ENCODE data around the gene TXLNA. TPM values are rescaled to one million over a fixed set of nuclear protein-coding genes. Genes with fewer than 3 reads are reported as not detected.

Gene TXLNA
- total and polyA plus RNA-seq, 2 experiments from 2014 or later, result 15.2 to 52.1 TPM

- Histone ChIP-seq H3K4me2 (peak overlapping the region; percentile 99), H2AFZ (peak overlapping the region; percentile 84), H3K4me3 (peak overlapping the region; percentile 66), H3F3A (replicated peaks; ENCODE audit: low read depth) (peaks cover 20% of the 10 kb centered on the region), H3K27ac (ENCODE audit: low read depth) (no peak overlapping the region; the same call in 1 of the 2 replicates), H3K9me2 (ENCODE audit: insufficient read depth) (no peaks in the 10 kb centered on the region), H3K79me2 (replicated peaks; ENCODE audit: insufficient read depth) (peaks cover 7% of the 10 kb centered on the region; the same call in 1 of the 2 replicates), H4K20me1 (replicated peaks; ENCODE audit: insufficient read depth) (no peaks in the 10 kb centered on the region), H3K36me3 (ENCODE audit: insufficient read depth) (no peaks in the 10 kb centered on the region), H3K27me3 (ENCODE audit: insufficient read depth) (peaks cover 7% of the 10 kb centered on the region; the same call in 1 of the 2 replicates), H3K4me1 (ENCODE audit: insufficient read depth) (peaks cover 19% of the 10 kb centered on the region)
- DNase-seq (ENCODE audit: low spot score) (peak; percentile 46), ATAC-seq (peak; percentile 3; the same call in 2 of the 3 replicates)
- Mint-ChIP-seq H3K27ac (no peak overlapping the region; the same call in 1 of the 2 replicates), H3K27me3 (ENCODE audit: insufficient read depth, low read depth, poor library complexity) (peaks cover 11% of the 10 kb centered on the region), H3K9me3 (no peaks in the 10 kb centered on the region), H3K4me1 (peaks cover 16% of the 10 kb centered on the region), H3K4me3 (peak overlapping the region; percentile 88), H3K36me3 (ENCODE audit: low read depth) (peaks cover 2% of the 10 kb centered on the region; the same call in 1 of the 3 replicates)
- TF ChIP-seq STAT1 (IDR thresholded peaks at IDR 0.05; ENCODE audit: unreplicated experiment) (no peak), CTCF (conservative IDR thresholded peaks at IDR 0.05; ENCODE audit: low read depth in 2 of 2) (peak; percentile 10 to 30; a peak in 2 of 4 replicates)
Measured at GRCh38 chr1:32239337-32239736, 59.9 kb downstream of the TXLNA start.

- DNase-seq (ENCODE audit: low spot score), result no peak
- Histone ChIP-seq H4K20me1 (replicated peaks; ENCODE audit: insufficient read depth) (no peaks in the 10 kb centered on the region), H3K4me1 (ENCODE audit: insufficient read depth) (peaks cover 19% of the 10 kb centered on the region), H3F3A (replicated peaks; ENCODE audit: low read depth) (peaks cover 20% of the 10 kb centered on the region), H3K4me2 (peak overlapping the region; percentile 99), H3K36me3 (ENCODE audit: insufficient read depth) (no peaks in the 10 kb centered on the region), H3K4me3 (peak overlapping the region; percentile 66), H2AFZ (peak overlapping the region; percentile 84), H3K27ac (ENCODE audit: low read depth) (peak overlapping the region; percentile 40), H3K27me3 (ENCODE audit: insufficient read depth) (peaks cover 7% of the 10 kb centered on the region; the same call in 1 of the 2 replicates), H3K79me2 (replicated peaks; ENCODE audit: insufficient read depth) (peaks cover 7% of the 10 kb centered on the region; the same call in 1 of the 2 replicates), H3K9me2 (ENCODE audit: insufficient read depth) (no peaks in the 10 kb centered on the region)
- peak; percentile 39 for ATAC-seq
- H3K27ac Mint-ChIP-seq, result peak overlapping the region; percentile 81
- peaks cover 16% of the 10 kb centered on the region for H3K4me1 Mint-ChIP-seq
- H3K4me3 Mint-ChIP-seq, result peak overlapping the region; percentile 88
- H3K27me3 Mint-ChIP-seq (ENCODE audit: insufficient read depth, low read depth, poor library complexity), result peaks cover 11% of the 10 kb centered on the region
- H3K9me3 Mint-ChIP-seq, result no peaks in the 10 kb centered on the region
- no peaks in the 10 kb centered on the region; the same call in 2 of the 3 replicates for H3K36me3 Mint-ChIP-seq (ENCODE audit: low read depth)
- no peak for TF ChIP-seq JUNB (IDR thresholded peaks at IDR 0.05; ENCODE audit: unreplicated experiment)
- no peak for TF ChIP-seq EZH2phosphoT487 (IDR thresholded peaks at IDR 0.05; ENCODE audit: unreplicated experiment)
- no peak for TF ChIP-seq EZH2 (IDR thresholded peaks at IDR 0.05; ENCODE audit: low read depth, unreplicated experiment)
- no peak for TF ChIP-seq STAT1 (IDR thresholded peaks at IDR 0.05; ENCODE audit: unreplicated experiment)
- TF ChIP-seq ZNF462 (CRISPR knock-in tag; IDR thresholded peaks at IDR 0.05), result no peak
- no peak for TF ChIP-seq ETS1 (IDR thresholded peaks at IDR 0.05)
- TF ChIP-seq CREB1 (CRISPR knock-in tag; IDR thresholded peaks at IDR 0.05; ENCODE audit: low read depth), result no peak
- no peak for TF ChIP-seq ZNF331 (CRISPR knock-in tag; IDR thresholded peaks at IDR 0.05; ENCODE audit: low read depth)
- no peak for TF ChIP-seq NANOG (IDR thresholded peaks at IDR 0.05; ENCODE audit: borderline replicate concordance)
Measured at GRCh38 chr1:32239790-32240139, 60.3 kb downstream of the TXLNA start.

All from GM23338 (cell line).